B cell (primary cell): Measurements from ENCODE around the gene NIPA2. TPM values are rescaled to one million over a fixed set of nuclear protein-coding genes. Genes with fewer than 3 reads are reported as not detected.

Source experiments
- ATAC-seq: fragments of 200-7000 bp; cut with Tn5 transposase; one replicate; pipeline ENCODE4 v1.10.0; 2021; ENCODE audit warnings: low read depth, mild to moderate bottlenecking, moderate number of reproducible peaks, moderate library complexity
- CTCF ChIA-PET: fragments of 350-600 bp; sonication (Branson Sonifier 250); formaldehyde crosslinking; loops from one replicate; lab custom pipeline; 2021; ENCODE audit warnings: antibody characterized with exemption, inconsistent platforms; lab: Charles Lee
- POLR2A ChIA-PET: fragments of 350-600 bp; sonication (Branson Sonifier 250); formaldehyde crosslinking; loops from one replicate; lab custom pipeline; 2021; ENCODE audit warnings: antibody characterized with exemption; lab: Charles Lee
- DNase-seq: peaks from one replicate; pipeline ENCODE4 v3.0.0; 2013
- H2AFZ ChIP-seq: 2 replicates; pipeline ENCODE4 v1.6.1; 2012; ENCODE audit warnings: mild to moderate bottlenecking, low read depth, low read length; ENCODE audit not compliant: insufficient read depth, poor library complexity, severe bottlenecking
- H3K27ac ChIP-seq, 2 donors: 1 replicate in 1 of 2; 2 replicates in 1 of 2; pipeline ENCODE4 v1.5.1; 2012 to 2013; ENCODE audit warnings: low read length in 2 of 2, mild to moderate bottlenecking in 2 of 2, moderate library complexity in 1 of 2
- H3K27me3 ChIP-seq, 4 experiments: fragments of 200-600 bp in 1 of 4; sonication (generic) in 1 of 4; replicated peaks in 1 of 4; 1 replicate in 2 of 4; 2 replicates in 2 of 4; pipeline versions ENCODE4 v1.6.1 to v1.7.0; 2013 to 2016; ENCODE audit warnings: low read length in 3 of 4, mild to moderate bottlenecking in 2 of 4, mixed read lengths in 1 of 4, moderate library complexity in 1 of 4; ENCODE audit not compliant: insufficient read depth in 4 of 4, control insufficient read depth in 3 of 4; ENCODE audit errors: control extremely low read depth in 1 of 4
- H3K36me3 ChIP-seq, 2 experiments: replicated peaks in 1 of 2; 1 replicate in 1 of 2; 2 replicates in 1 of 2; pipeline versions ENCODE4 v1.6.1 to v1.7.1; 2013; ENCODE audit warnings: low read length in 1 of 2; ENCODE audit not compliant: insufficient read depth in 2 of 2, control insufficient read depth in 1 of 2; ENCODE audit errors: control extremely low read depth in 1 of 2, extremely low read depth in 1 of 2
- H3K4me1 ChIP-seq, 2 donors: fragments of 200-600 bp in 1 of 2; sonication (generic) in 1 of 2; 1 replicate in 1 of 2; 2 replicates in 1 of 2; pipeline versions ENCODE4 v1.5.1 to v1.6.1; 2013 to 2017; ENCODE audit warnings: low read length in 2 of 2; ENCODE audit not compliant: control insufficient read depth in 2 of 2, insufficient read depth in 2 of 2
- H3K4me2 ChIP-seq: replicated peaks from 2 replicates; pipeline ENCODE3; 2012; ENCODE audit warnings: mild to moderate bottlenecking, low read depth, low read length; ENCODE audit not compliant: poor library complexity, severe bottlenecking
- H3K4me3 ChIP-seq, 5 experiments: fragments of 200-600 bp in 1 of 5; sonication (generic) in 1 of 5; 1 replicate in 3 of 5; 2 replicates in 2 of 5; pipeline versions ENCODE4 v1.5.1 to v1.7.0; 2011 to 2016; ENCODE audit warnings: low read length in 4 of 5, mild to moderate bottlenecking in 4 of 5, low read depth in 2 of 5, control low read depth in 1 of 5, moderate library complexity in 1 of 5; ENCODE audit not compliant: insufficient read depth in 1 of 5; ENCODE audit errors: control extremely low read depth in 1 of 5, extremely low read depth in 1 of 5
- H3K79me2 ChIP-seq: fragments of 200-600 bp; sonication (generic); one replicate; pipeline ENCODE4 v1.6.0; 2016; ENCODE audit warnings: low read length; ENCODE audit not compliant: control insufficient read depth, insufficient read depth
- H3K9ac ChIP-seq: fragments of 200-600 bp; sonication (generic); 2 replicates; pipeline ENCODE4 v1.6.1; 2017; ENCODE audit warnings: mild to moderate bottlenecking, low read length, moderate library complexity
- H3K9me3 ChIP-seq, 3 donors: one replicate each; pipeline versions ENCODE4 v1.6.1 to v1.7.1; 2013; ENCODE audit warnings: low read length in 2 of 3; ENCODE audit not compliant: control insufficient read depth in 2 of 3, insufficient read depth in 1 of 3; ENCODE audit errors: control extremely low read depth in 1 of 3
- H4K20me1 ChIP-seq: 2 replicates; pipeline ENCODE4 v1.6.0; 2012; ENCODE audit warnings: mild to moderate bottlenecking, low read length; ENCODE audit not compliant: insufficient read depth, control insufficient read depth, poor library complexity, severe bottlenecking
- H3K27ac Mint-ChIP-seq: one replicate; pipeline ENCODE4 v1.8.0; 2021; ENCODE audit warnings: mixed read lengths
- H3K27me3 Mint-ChIP-seq: one replicate; pipeline ENCODE4 v1.8.0; 2021; ENCODE audit warnings: mixed read lengths
- H3K4me1 Mint-ChIP-seq: one replicate; pipeline ENCODE4 v1.8.0; 2021; ENCODE audit warnings: mixed read lengths
- H3K4me3 Mint-ChIP-seq: one replicate; pipeline ENCODE4 v1.8.0; 2021; ENCODE audit warnings: mixed read lengths
- H3K9me3 Mint-ChIP-seq: one replicate; pipeline ENCODE4 v1.8.0; 2022; ENCODE audit warnings: mixed read lengths; ENCODE audit not compliant: insufficient read depth
- CTCF ChIP-seq: fragments of 200-600 bp; IDR thresholded peaks from one replicate; pipeline ENCODE4 v1.8.0; 2022; ENCODE audit warnings: antibody characterized with exemption, mild to moderate bottlenecking
- EZH2 ChIP-seq: IDR thresholded peaks from 2 replicates; pipeline ENCODE4 v1.6.1; 2012; ENCODE audit warnings: borderline replicate concordance, low read depth, mild to moderate bottlenecking, moderate library complexity, low read length; ENCODE audit not compliant: insufficient read depth, poor library complexity, severe bottlenecking
- WGBS: methylation state at CpG from one replicate; pipeline ENCODE4 v1.1.5; 2013; ENCODE audit warnings: missing lambda C conversion rate; ENCODE audit not compliant: insufficient coverage; 5-methylcytosine and 5-hydroxymethylcytosine counted together
- intact Hi-C: fragments of 100-400 bp; cut with micrococcal nuclease; formaldehyde crosslinking; loops from one replicate; pipeline ENCODE4 v1.10.0; 2022
- polyA plus RNA-seq: library from polyadenylated mRNA; depleted of rRNA; stranded (reverse); fragments of >200 nt; gene quantifications from 2 replicates; pipeline ENCODE4 v1.2.3, GENCODE V29; 2012
- total RNA-seq, 2 donors: library from RNA; stranded (reverse); fragments of 120-200 nt in 1 of 2; gene quantifications; 1 replicate in 1 of 2; 2 replicates in 1 of 2; pipeline versions ENCODE4 v1.2.3 to v1.2.4, GENCODE V29; 2013 to 2022

Gene NIPA2
- total and polyA plus RNA-seq, 2 donors (not counting 1 experiment from before 2014, with no cell fraction given): 47.1 to 65.3 TPM

GRCh38 chr15:22856659-22857058 lies 18.2 kb downstream of the NIPA2 start:
- Histone ChIP-seq H3K9me3 (no peaks in the 10 kb centered on the region), H2AFZ (no peak overlapping the region), H3K36me3 (peaks cover 6 to 69% of the 10 kb centered on the region in 2 experiments), H3K4me1 (no peaks in the 10 kb centered on the region), H3K9ac (no peak overlapping the region), H3K27me3 (no peaks in the 10 kb centered on the region), H3K4me2 (no peak overlapping the region), H3K27ac (no peak overlapping the region), H4K20me1 (peaks cover 46% of the 10 kb centered on the region), H3K79me2 (peaks cover 78% of the 10 kb centered on the region), H3K4me3 (no peak overlapping the region)
- ChIA-PET POLR2A (interaction anchor here (0.6 to 1.0 kb wide), 2 partner anchors 17 to 36 kb away, joined by 3 to 5 read pairs; no protein-coding TSS in a partner anchor), CTCF (no interaction called here)
- DNase-seq (no peak), ATAC-seq (no peak)
- Mint-ChIP-seq H3K27ac (no peak overlapping the region), H3K4me1 (peaks cover 4% of the 10 kb centered on the region), H3K27me3 (no peaks in the 10 kb centered on the region), H3K9me3 (no peaks in the 10 kb centered on the region), H3K4me3 (no peak overlapping the region)
- WGBS: no CpG with 5 or more reads among the region's 1 CpG
- TF ChIP-seq CTCF: no peak
- no peak for TF ChIP-seq EZH2
- intact Hi-C loops: no loop called here

DNA sequence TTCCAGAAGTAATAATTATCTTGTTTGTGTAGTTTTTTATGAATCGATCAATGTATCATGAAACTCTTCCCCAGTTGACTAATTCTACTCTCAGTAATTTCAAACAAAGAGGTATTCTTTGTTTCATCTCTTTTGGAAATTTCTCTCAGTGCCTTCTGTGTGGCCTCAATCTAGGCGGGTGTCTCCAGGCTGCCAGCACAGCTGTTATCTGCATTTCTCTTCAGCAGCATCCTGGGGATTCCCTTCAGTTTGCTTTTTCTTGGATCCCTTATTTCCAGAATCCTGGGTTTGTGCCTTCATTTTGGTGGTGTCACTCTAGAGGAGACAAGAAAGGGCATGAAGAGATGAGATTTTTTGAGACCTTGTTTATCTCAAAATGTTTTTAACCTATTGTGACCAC lies 22.7 kb downstream of the NIPA2 start:
- ChIA-PET POLR2A (no interaction called here), CTCF (no interaction called here)
- H3K79me2 ChIP-seq: peaks cover 67% of the 10 kb centered on the region
- Mint-ChIP-seq H3K27me3 (no peaks in the 10 kb centered on the region), H3K9me3 (no peaks in the 10 kb centered on the region), H3K27ac (no peak overlapping the region), H3K4me3 (no peak overlapping the region), H3K4me1 (peaks cover 2% of the 10 kb centered on the region)
- H2AFZ ChIP-seq: no peak overlapping the region
- no peaks in the 10 kb centered on the region for H3K9me3 ChIP-seq
- H3K4me3 ChIP-seq: no peak overlapping the region
- no peak overlapping the region for H3K4me2 ChIP-seq
- peaks cover 51% of the 10 kb centered on the region for H4K20me1 ChIP-seq
- H3K9ac ChIP-seq: no peak overlapping the region
- TF ChIP-seq EZH2 (no peak), CTCF (no peak)
- intact Hi-C loops: no loop called here
- no peaks in the 10 kb centered on the region for H3K27me3 ChIP-seq
- H3K4me1 ChIP-seq: no peaks in the 10 kb centered on the region
- DNase-seq (no peak), ATAC-seq (no peak)
- H3K27ac ChIP-seq: no peak overlapping the region
- 100% methylated on average over 1 of the region's 2 CpGs for WGBS
- H3K36me3 ChIP-seq: peaks cover 9 to 71% of the 10 kb centered on the region in 2 experiments
